Neural progenitor cell (in vitro differentiated cells): ENCODE measurements around the gene OSTN.

ENCODE experiments used
- EZH2 ChIP-seq: fragments of 200-600 bp; sonication (generic); IDR thresholded peaks from 2 replicates; pipeline ENCODE4 v1.6.1; 2017; ENCODE audit warnings: antibody characterized with exemption, mild to moderate bottlenecking, moderate library complexity
- TF ChIP-seq, protein P1 (sequence below): fragments of 200-600 bp; sonication (generic); IDR thresholded peaks from 2 replicates; pipeline ENCODE4 v1.5.1; 2017; ENCODE audit warnings: antibody characterized with exemption, mild to moderate bottlenecking

DNA sequence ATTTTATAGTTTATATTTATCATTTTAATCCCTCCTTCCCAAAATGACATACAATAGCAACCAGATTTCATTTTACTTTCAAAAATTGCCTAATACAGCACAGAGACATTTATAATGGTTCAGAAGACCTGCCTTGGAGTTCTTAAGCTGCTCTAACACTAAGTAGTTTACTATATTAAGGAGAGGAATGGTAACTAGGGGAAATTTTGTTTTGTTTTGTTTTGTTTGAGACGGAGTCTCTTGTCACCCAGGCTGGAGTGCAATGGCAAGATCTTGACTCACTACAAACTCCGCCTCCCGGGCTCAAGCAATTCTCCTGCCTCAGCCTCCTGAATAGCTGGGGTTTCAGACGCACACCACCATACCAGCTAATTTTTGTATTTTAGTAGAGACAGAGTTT, 107.4 kb downstream of the OSTN start:
- TF ChIP-seq, protein P1, sequence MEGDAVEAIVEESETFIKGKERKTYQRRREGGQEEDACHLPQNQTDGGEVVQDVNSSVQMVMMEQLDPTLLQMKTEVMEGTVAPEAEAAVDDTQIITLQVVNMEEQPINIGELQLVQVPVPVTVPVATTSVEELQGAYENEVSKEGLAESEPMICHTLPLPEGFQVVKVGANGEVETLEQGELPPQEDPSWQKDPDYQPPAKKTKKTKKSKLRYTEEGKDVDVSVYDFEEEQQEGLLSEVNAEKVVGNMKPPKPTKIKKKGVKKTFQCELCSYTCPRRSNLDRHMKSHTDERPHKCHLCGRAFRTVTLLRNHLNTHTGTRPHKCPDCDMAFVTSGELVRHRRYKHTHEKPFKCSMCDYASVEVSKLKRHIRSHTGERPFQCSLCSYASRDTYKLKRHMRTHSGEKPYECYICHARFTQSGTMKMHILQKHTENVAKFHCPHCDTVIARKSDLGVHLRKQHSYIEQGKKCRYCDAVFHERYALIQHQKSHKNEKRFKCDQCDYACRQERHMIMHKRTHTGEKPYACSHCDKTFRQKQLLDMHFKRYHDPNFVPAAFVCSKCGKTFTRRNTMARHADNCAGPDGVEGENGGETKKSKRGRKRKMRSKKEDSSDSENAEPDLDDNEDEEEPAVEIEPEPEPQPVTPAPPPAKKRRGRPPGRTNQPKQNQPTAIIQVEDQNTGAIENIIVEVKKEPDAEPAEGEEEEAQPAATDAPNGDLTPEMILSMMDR, result no peak
- TF ChIP-seq EZH2, result no peak
